Measurements from ENCODE around the gene NTRK1.

Gene NTRK1

GRCh38 chr1:156857532-156857931 is 3.1 kb upstream of the NTRK1 start:
- DNase-seq (ENCODE audit: low read depth), result no peak

GRCh38 chr1:156858555-156858956 is 2.1 kb upstream of the NTRK1 start:
- no peak for DNase-seq (ENCODE audit: low read depth)

GRCh38 chr1:156858959-156859522 is 1.6 kb upstream of the NTRK1 start, which contains the start of gene INSRR:
INSRR (minus strand) TSS chr1:156859117; CDS start chr1:156858621, 496 bp downstream.
- no peak for DNase-seq (ENCODE audit: low read depth)

GRCh38 chr1:156859523-156860112 is 1.0 kb upstream of the NTRK1 start:
- DNase-seq (ENCODE audit: low read depth), result no peak

- peak; percentile 53 for DNase-seq (ENCODE audit: low read depth)
Measured at GRCh38 chr1:156860113-156860627, 495 bp upstream of the NTRK1 start.

GRCh38 chr1:156862584-156862983 is 1.9 kb downstream of the NTRK1 start:
- no peak for DNase-seq (ENCODE audit: low read depth)

GRCh38 chr1:156862997-156863599 is 2.4 kb downstream of the NTRK1 start:
- no peak for DNase-seq (ENCODE audit: low read depth)

GRCh38 chr1:156863631-156864030 is 3.0 kb downstream of the NTRK1 start:
- DNase-seq (ENCODE audit: low read depth), result no peak

GRCh38 chr1:156864796-156865195 is 4.1 kb downstream of the NTRK1 start:
- DNase-seq (ENCODE audit: low read depth), result no peak

- DNase-seq (ENCODE audit: low read depth), result no peak
Measured at GRCh38 chr1:156865258-156865657, 4.6 kb downstream of the NTRK1 start.

GRCh38 chr1:156865865-156866248 is 5.2 kb downstream of the NTRK1 start:
- DNase-seq (ENCODE audit: low read depth), result no peak

GRCh38 chr1:156866249-156866909 is 5.7 kb downstream of the NTRK1 start:
- no peak for DNase-seq (ENCODE audit: low read depth)

GRCh38 chr1:156868341-156868740 is 7.7 kb downstream of the NTRK1 start:
- DNase-seq (ENCODE audit: low read depth), result no peak

GRCh38 chr1:156869455-156869854 is 8.8 kb downstream of the NTRK1 start:
- DNase-seq (ENCODE audit: low read depth), result no peak

GRCh38 chr1:156873659-156874058 is 13.0 kb downstream of the NTRK1 start:
- DNase-seq (ENCODE audit: low read depth), result no peak

GRCh38 chr1:156874142-156874541 is 13.5 kb downstream of the NTRK1 start:
- no peak for DNase-seq (ENCODE audit: low read depth)

- DNase-seq (ENCODE audit: low read depth), result no peak
Measured at GRCh38 chr1:156874572-156875340, 14.1 kb downstream of the NTRK1 start.

GRCh38 chr1:156875341-156875615 is 14.6 kb downstream of the NTRK1 start:
- DNase-seq (ENCODE audit: low read depth), result no peak

- no peak for DNase-seq (ENCODE audit: low read depth)
Measured at GRCh38 chr1:156876281-156876680, 15.6 kb downstream of the NTRK1 start.

- no peak for DNase-seq (ENCODE audit: low read depth)
Measured at GRCh38 chr1:156877433-156878170, 16.9 kb downstream of the NTRK1 start.

- no peak for DNase-seq (ENCODE audit: low read depth)
Measured at GRCh38 chr1:156879876-156880275, 19.2 kb downstream of the NTRK1 start.

- DNase-seq (ENCODE audit: low read depth), result no peak
Measured at GRCh38 chr1:156880473-156880872, 19.8 kb downstream of the NTRK1 start.

Data from activated T-cell treated with anti-CD3 and anti-CD28 coated beads for 1 hour (primary cell).